D721Med (cell line): ENCODE data around the gene CCDC196.

Source experiments
- DNase-seq: peaks from one replicate; pipeline ENCODE4 v3.0.0; 2011; ENCODE audit warnings: low spot score; ENCODE audit not compliant: insufficient read length
- FAIRE-seq: peaks from 2 replicates; lab custom pipeline; 2011; peaks lifted over from hg19 to GRCh38; lab: Jason Lieb, UNC
- CTCF ChIP-seq: IDR thresholded peaks from 2 replicates; pipeline ENCODE4 v1.5.1; 2012; ENCODE audit warnings: mild to moderate bottlenecking, control low read depth; ENCODE audit not compliant: insufficient read depth; ENCODE audit errors: missing control alignments

Gene CCDC196

GRCh38 chr14:66485910-66486421, at the start of gene CCDC196:
Gene CCDC196, plus strand, starts transcription at chr14:66486371. Its CDS starts 132 bp downstream, at chr14:66486503.
- no peak for TF ChIP-seq CTCF
- FAIRE-seq (no peak), DNase-seq (no peak)

GRCh38 chr14:66440801-66441200, 45.4 kb upstream of the CCDC196 start:
- FAIRE-seq (no peak), DNase-seq (no peak)
- no peak for TF ChIP-seq CTCF

- DNase-seq (no peak), FAIRE-seq (no peak)
- no peak for TF ChIP-seq CTCF
These were observed 43.1 kb upstream of the CCDC196 start for GRCh38 chr14:66442953-66443571.

GRCh38 chr14:66443785-66444184, 42.4 kb upstream of the CCDC196 start:
- DNase-seq (no peak), FAIRE-seq (no peak)
- TF ChIP-seq CTCF, result no peak

GRCh38 chr14:66444271-66444927, 41.8 kb upstream of the CCDC196 start:
- peak; percentile 29 for FAIRE-seq
- no peak for TF ChIP-seq CTCF
- no peak for DNase-seq

- no peak for TF ChIP-seq CTCF
- no peak for FAIRE-seq
- DNase-seq, result no peak
These were observed 40.2 kb upstream of the CCDC196 start for GRCh38 chr14:66445936-66446335.

GRCh38 chr14:66453469-66453868, 32.7 kb upstream of the CCDC196 start:
- DNase-seq (no peak), FAIRE-seq (no peak)
- no peak for TF ChIP-seq CTCF
